ENCODE measurements around the gene KIF21A. TPM values are rescaled to one million over a fixed set of nuclear protein-coding genes. Genes with fewer than 3 reads are reported as not detected.

KIF21A gene
- total RNA-seq, 3 donors from 2014 or later (not counting 1 experiment from before 2014, with no cell fraction given), result 11.5 to 31.6 (median 18.0) TPM

- H3K27ac ChIP-seq (ENCODE audit: low read length), result no peak overlapping the region
- H3K36me3 Mint-ChIP-seq, result peaks cover 20% of the 10 kb centered on the region
- no peaks in the 10 kb centered on the region for H3K4me1 ChIP-seq (ENCODE audit: control insufficient read depth, insufficient read depth, low read length)
- H3K4me3 Mint-ChIP-seq, result no peak overlapping the region
- intact Hi-C loops (cut with micrococcal nuclease), result no loop called here
- ATAC-seq (no peak), DNase-seq (no peak)
- H3K27ac Mint-ChIP-seq, result no peak overlapping the region
- no peaks in the 10 kb centered on the region for H3K27me3 Mint-ChIP-seq (ENCODE audit: low read depth in 2 of 2)
- no peaks in the 10 kb centered on the region for H3K4me1 Mint-ChIP-seq
- no peak for TF ChIP-seq CTCF (IDR thresholded peaks at IDR 0.05)
- H3K36me3 ChIP-seq (ENCODE audit: control insufficient read depth, insufficient read depth, low read length), result peaks cover 2% of the 10 kb centered on the region
- H3K4me3 ChIP-seq (ENCODE audit: low read length), result no peak overlapping the region
- H3K9me3 Mint-ChIP-seq, result no peaks in the 10 kb centered on the region
- H3K27me3 ChIP-seq (ENCODE audit: control insufficient read depth, insufficient read depth, low read length), result no peaks in the 10 kb centered on the region
- WGBS (ENCODE audit: insufficient coverage), result no CpG with 5 or more reads among the region's 1 CpG
- no peaks in the 10 kb centered on the region for H3K9me3 ChIP-seq (ENCODE audit: control insufficient read depth, insufficient read depth, low read length)
Observed at GRCh38 chr12:39341761-39342160, 101.2 kb downstream of the KIF21A start.

DNA sequence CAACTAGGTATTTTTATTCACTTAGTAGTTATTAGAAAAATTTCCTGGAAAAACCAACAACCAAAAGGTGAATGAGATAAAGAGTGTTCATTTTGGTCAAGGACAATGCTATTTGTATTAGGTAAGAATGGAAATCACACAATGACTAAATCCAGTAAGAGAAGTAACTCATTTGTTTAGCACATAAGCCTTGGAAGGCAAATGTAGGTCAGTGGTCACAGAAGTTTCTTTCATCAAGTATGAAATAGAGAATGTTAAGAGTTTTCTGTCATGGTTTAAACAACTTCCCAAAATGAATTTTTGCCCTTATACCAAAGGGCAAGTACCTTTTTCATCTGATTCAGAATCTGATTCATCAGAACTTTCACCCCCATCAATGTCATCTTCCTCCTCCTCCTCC, 101.7 kb downstream of the KIF21A start:
- H3K9me3 Mint-ChIP-seq, result no peaks in the 10 kb centered on the region
- H3K27me3 Mint-ChIP-seq (ENCODE audit: low read depth in 2 of 2), result no peaks in the 10 kb centered on the region
- no peak for TF ChIP-seq CTCF (IDR thresholded peaks at IDR 0.05)
- Histone ChIP-seq H3K4me3 (ENCODE audit: low read length) (no peak overlapping the region), H3K27me3 (ENCODE audit: control insufficient read depth, insufficient read depth, low read length) (no peaks in the 10 kb centered on the region), H3K36me3 (ENCODE audit: control insufficient read depth, insufficient read depth, low read length) (peaks cover 2% of the 10 kb centered on the region), H3K9me3 (ENCODE audit: control insufficient read depth, insufficient read depth, low read length) (no peaks in the 10 kb centered on the region), H3K4me1 (ENCODE audit: control insufficient read depth, insufficient read depth, low read length) (no peaks in the 10 kb centered on the region), H3K27ac (ENCODE audit: low read length) (no peak overlapping the region)
- H3K4me1 Mint-ChIP-seq, result no peaks in the 10 kb centered on the region
- ATAC-seq (no peak), DNase-seq (no peak)
- intact Hi-C loops (cut with micrococcal nuclease), result no loop called here
- H3K4me3 Mint-ChIP-seq, result no peak overlapping the region
- no peak overlapping the region for H3K27ac Mint-ChIP-seq
- H3K36me3 Mint-ChIP-seq, result peaks cover 20% of the 10 kb centered on the region

DNA sequence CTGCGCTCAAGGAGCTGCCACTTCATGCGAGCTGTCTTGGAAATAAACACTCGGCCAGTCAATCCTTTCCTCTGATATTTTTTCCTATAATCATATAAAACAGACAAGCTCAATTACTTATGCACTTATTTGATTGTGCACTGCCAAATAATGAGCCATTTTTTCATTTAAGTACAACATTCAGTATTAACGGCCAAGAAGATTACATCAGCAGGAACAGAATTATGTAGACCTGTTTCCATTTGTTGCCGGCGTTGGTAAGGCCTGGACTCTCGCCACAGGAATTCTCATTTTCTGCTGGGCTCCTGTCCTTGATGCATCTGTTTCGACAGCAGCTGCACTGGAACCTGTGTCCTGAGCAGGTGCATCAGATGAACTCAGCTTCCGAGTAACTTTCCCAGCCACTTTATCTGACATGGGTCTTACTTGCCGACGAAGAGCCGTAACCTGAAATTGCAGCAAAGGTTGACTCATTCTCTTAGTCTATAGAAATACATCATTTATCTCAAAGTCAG, 110.2 kb downstream of the KIF21A start:
- H3K9me3 ChIP-seq (ENCODE audit: control insufficient read depth, insufficient read depth, low read length), result no peaks in the 10 kb centered on the region
- WGBS (ENCODE audit: insufficient coverage), result 98% methylated on average over 12 of the region's 12 CpGs
- no peaks in the 10 kb centered on the region for H3K36me3 ChIP-seq (ENCODE audit: control insufficient read depth, insufficient read depth, low read length)
- peak overlapping the region; percentile 86 to 90 for H3K27ac Mint-ChIP-seq
- H3K4me1 ChIP-seq (ENCODE audit: control insufficient read depth, insufficient read depth, low read length), result peaks cover 7% of the 10 kb centered on the region
- no peaks in the 10 kb centered on the region for H3K27me3 Mint-ChIP-seq (ENCODE audit: low read depth in 2 of 2)
- H3K36me3 Mint-ChIP-seq, result no peaks in the 10 kb centered on the region
- peak overlapping the region; percentile 64 for H3K27ac ChIP-seq (ENCODE audit: low read length)
- H3K4me3 Mint-ChIP-seq, result peak overlapping the region; percentile 80
- ATAC-seq, result no peak
- TF ChIP-seq CTCF (IDR thresholded peaks at IDR 0.05), result no peak
- intact Hi-C loops (cut with micrococcal nuclease), result loop anchor here (1.0 to 5.0 kb wide), 2 partner anchors 40 to 110 kb away; no protein-coding TSS in a partner anchor
- peaks cover 23 to 29% of the 10 kb centered on the region in 2 donors for H3K4me1 Mint-ChIP-seq
- H3K9me3 Mint-ChIP-seq, result peaks cover 0 to 3% of the 10 kb centered on the region in 2 donors
- no peak overlapping the region for H3K4me3 ChIP-seq (ENCODE audit: low read length)
- H3K27me3 ChIP-seq (ENCODE audit: control insufficient read depth, insufficient read depth, low read length), result no peaks in the 10 kb centered on the region
- DNase-seq, result no peak
